ENCODE results near the gene SHC1. TPM values are rescaled to one million over a fixed set of nuclear protein-coding genes. Genes with fewer than 3 reads are reported as not detected.
A peak's percentile ranks its signal among the peaks of the same experiment; 100 is the strongest.

The SHC1 gene
- total and polyA plus RNA-seq, 2 donors (not counting 1 experiment from before 2014, with no cell fraction given) = 50.1 to 61.4 TPM

DNA sequence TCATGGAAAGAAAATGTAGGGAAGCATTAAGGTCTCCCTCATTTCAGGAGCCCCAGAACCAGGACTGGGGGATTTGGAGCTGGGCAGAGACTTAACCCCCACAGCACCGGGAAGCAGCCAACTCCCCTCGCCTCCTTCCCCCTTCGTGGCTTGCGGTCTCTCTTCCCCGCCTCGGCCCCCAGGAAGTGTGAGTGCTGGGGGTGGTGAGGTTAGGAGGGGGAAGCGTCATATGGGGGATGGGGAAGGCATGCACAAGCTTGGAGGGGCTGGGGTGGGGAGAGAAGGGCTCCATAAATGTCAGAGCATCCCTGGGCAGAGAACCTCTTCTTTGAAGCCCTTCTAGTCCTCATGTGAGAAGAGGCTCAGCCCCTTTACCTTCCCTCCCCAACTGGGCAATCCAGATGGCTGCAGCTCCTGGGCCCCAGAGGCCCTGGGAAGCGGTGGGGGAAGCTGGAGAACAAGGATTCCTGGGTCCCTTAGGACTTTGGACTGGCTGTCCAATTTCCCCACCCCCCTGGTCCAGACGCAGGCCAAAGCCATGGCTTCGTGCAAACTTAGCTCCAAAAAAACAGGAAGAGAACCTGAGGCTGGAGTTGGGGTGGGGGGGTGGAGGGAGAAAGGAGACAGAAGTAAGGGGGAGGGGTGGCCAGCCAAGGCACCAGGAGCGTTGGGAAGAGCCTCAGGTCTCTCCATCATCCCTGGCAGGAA, 39.8 kb upstream of the SHC1 start:
- no peak overlapping the region for H3K9ac ChIP-seq (ENCODE audit: low read length)
- H3K27ac ChIP-seq (ENCODE audit: low read length in 2 of 2) = peak overlapping the region in 1 of 2 donors; percentile 48
- Mint-ChIP-seq H3K9me3 (ENCODE audit: insufficient read depth) (no peaks in the 10 kb centered on the region), H3K4me1 (peaks cover 78% of the 10 kb centered on the region), H3K4me3 (peak overlapping the region; percentile 10), H3K27ac (peak overlapping the region; percentile 82), H3K27me3 (no peaks in the 10 kb centered on the region)
- H3K27me3 ChIP-seq (replicated peaks in 1 of 4; ENCODE audit: control extremely low read depth in 1 of 4, control insufficient read depth in 3 of 4, insufficient read depth in 4 of 4, low read length in 3 of 4) = no peaks in the 10 kb centered on the region
- POLR2A ChIA-PET = interaction anchor here (0.6 to 1.0 kb wide), 4 partner anchors 10 to 56 kb away, joined by 3 to 4 read pairs (median 4); partner anchors contain the start of gene CKS1B
- ATAC-seq (ENCODE audit: low read depth) = no peak
- H3K4me2 ChIP-seq (replicated peaks; ENCODE audit: low read depth, low read length, poor library complexity, severe bottlenecking) = peak overlapping the region; percentile 61
- no peak overlapping the region for H2AFZ ChIP-seq (ENCODE audit: insufficient read depth, low read depth, low read length, poor library complexity, severe bottlenecking)
- no peak for DNase-seq
- H3K79me2 ChIP-seq (ENCODE audit: control insufficient read depth, insufficient read depth, low read length) = peaks cover 40% of the 10 kb centered on the region
- H3K4me3 ChIP-seq (ENCODE audit: control extremely low read depth in 1 of 5, extremely low read depth in 1 of 5, insufficient read depth in 1 of 5, low read depth in 2 of 5, low read length in 4 of 5) = no peak overlapping the region
- 20% methylated on average over 2 of the region's 11 CpGs for WGBS (ENCODE audit: insufficient coverage)
- peaks cover 0 to 25% of the 10 kb centered on the region in 2 experiments for H3K36me3 ChIP-seq (replicated peaks in 1 of 2; ENCODE audit: control extremely low read depth in 1 of 2, control insufficient read depth in 1 of 2, extremely low read depth in 1 of 2, insufficient read depth in 2 of 2, low read length in 1 of 2)
- CTCF ChIA-PET = interaction anchor here (0.9 to 17.4 kb wide), 3 partner anchors 9 to 11 kb away, joined by 3 to 295 read pairs (median 3); partner anchors contain the start of genes LENEP and ZBTB7B
- TF ChIP-seq EZH2 (IDR thresholded peaks at IDR 0.05; ENCODE audit: borderline replicate concordance, insufficient read depth, low read depth, low read length, poor library complexity, severe bottlenecking) (no peak), CTCF (IDR thresholded peaks at IDR 0.05) (no peak)
- H4K20me1 ChIP-seq (ENCODE audit: control insufficient read depth, insufficient read depth, low read length, poor library complexity, severe bottlenecking) = peaks cover 35% of the 10 kb centered on the region
- peaks cover 93 to 100% of the 10 kb centered on the region in 2 donors for H3K4me1 ChIP-seq (ENCODE audit: control insufficient read depth in 2 of 2, insufficient read depth in 2 of 2, low read length in 2 of 2)
- intact Hi-C loops (cut with micrococcal nuclease) = no loop called here
- H3K9me3 ChIP-seq (ENCODE audit: control extremely low read depth in 1 of 3, control insufficient read depth in 2 of 3, insufficient read depth in 1 of 3, low read length in 2 of 3) = no peaks in the 10 kb centered on the region

- H3K4me1 ChIP-seq (ENCODE audit: control insufficient read depth in 2 of 2, insufficient read depth in 2 of 2, low read length in 2 of 2) = peaks cover 99 to 100% of the 10 kb centered on the region in 2 donors
- WGBS (ENCODE audit: insufficient coverage) = 100% methylated on average over 2 of the region's 5 CpGs
- no peak overlapping the region for H3K9ac ChIP-seq (ENCODE audit: low read length)
- peaks cover 35% of the 10 kb centered on the region for H4K20me1 ChIP-seq (ENCODE audit: control insufficient read depth, insufficient read depth, low read length, poor library complexity, severe bottlenecking)
- H3K27ac ChIP-seq (ENCODE audit: low read length in 2 of 2) = no peak overlapping the region
- intact Hi-C loops (cut with micrococcal nuclease) = no loop called here
- POLR2A ChIA-PET = interaction anchor here (0.6 kb wide), 1 partner anchor 35 kb away, joined by 3 read pairs; the partner anchor contains the start of gene CKS1B
- Mint-ChIP-seq H3K4me3 (peak overlapping the region; percentile 14), H3K27ac (peak overlapping the region; percentile 82), H3K27me3 (no peaks in the 10 kb centered on the region), H3K4me1 (peaks cover 80% of the 10 kb centered on the region), H3K9me3 (ENCODE audit: insufficient read depth) (no peaks in the 10 kb centered on the region)
- CTCF ChIA-PET = interaction anchor here (17.4 kb wide), 1 partner anchor 10 kb away, joined by 295 read pairs; the partner anchor contains the start of genes LENEP and ZBTB7B
- H3K4me2 ChIP-seq (replicated peaks; ENCODE audit: low read depth, low read length, poor library complexity, severe bottlenecking) = peak overlapping the region; percentile 61
- H3K9me3 ChIP-seq (ENCODE audit: control extremely low read depth in 1 of 3, control insufficient read depth in 2 of 3, insufficient read depth in 1 of 3, low read length in 2 of 3) = no peaks in the 10 kb centered on the region
- no peaks in the 10 kb centered on the region for H3K27me3 ChIP-seq (replicated peaks in 1 of 4; ENCODE audit: control extremely low read depth in 1 of 4, control insufficient read depth in 3 of 4, insufficient read depth in 4 of 4, low read length in 3 of 4)
- no peak for TF ChIP-seq EZH2 (IDR thresholded peaks at IDR 0.05; ENCODE audit: borderline replicate concordance, insufficient read depth, low read depth, low read length, poor library complexity, severe bottlenecking)
- no peak for TF ChIP-seq CTCF (IDR thresholded peaks at IDR 0.05)
- H3K79me2 ChIP-seq (ENCODE audit: control insufficient read depth, insufficient read depth, low read length) = peaks cover 44% of the 10 kb centered on the region
- ATAC-seq (ENCODE audit: low read depth) = no peak
- H3K4me3 ChIP-seq (ENCODE audit: control extremely low read depth in 1 of 5, extremely low read depth in 1 of 5, insufficient read depth in 1 of 5, low read depth in 2 of 5, low read length in 4 of 5) = no peak overlapping the region
- peaks cover 0 to 19% of the 10 kb centered on the region in 2 experiments for H3K36me3 ChIP-seq (replicated peaks in 1 of 2; ENCODE audit: control extremely low read depth in 1 of 2, control insufficient read depth in 1 of 2, extremely low read depth in 1 of 2, insufficient read depth in 2 of 2, low read length in 1 of 2)
- DNase-seq = no peak
- no peak overlapping the region for H2AFZ ChIP-seq (ENCODE audit: insufficient read depth, low read depth, low read length, poor library complexity, severe bottlenecking)
These were observed 39.2 kb upstream of the SHC1 start for GRCh38 chr1:155009742-155010141.

Measured in B cell (primary cell).